K562 (cell line): Measurements from ENCODE around the gene RELL2. TPM values are rescaled to one million over a fixed set of nuclear protein-coding genes. Genes with fewer than 3 reads are reported as not detected.
A peak's percentile ranks its signal among the peaks of the same experiment; 100 is the strongest.

Source experiments
- ATAC-seq: fragments of 200-7000 bp; cut with Tn5 transposase; 3 replicates; pipeline ENCODE4 v1.9.1; 2020; ENCODE audit warnings: moderate library complexity
- BruUV-seq: library from RNA; stranded (reverse); fragments of 400-500 nt; replicated peaks from 2 replicates; lab custom pipeline; 2021; lab: Mats Ljungman, UMichigan
- CTCF ChIA-PET: fragments of 300-600 bp; formaldehyde crosslinking; extraction: SDS; loops from one replicate; lab custom pipeline; 2021; ENCODE audit warnings: low intra/inter-chr PET ratio; lab: Yijun Ruan, JAX
- POLR2A ChIA-PET: fragments of 300-600, 350-650 bp; sonication (Branson Sonifier 250); formaldehyde crosslinking; extraction: SDS; loops from one replicate; lab custom pipeline; 2021; ENCODE audit warnings: antibody characterized with exemption, inconsistent platforms; lab: Yijun Ruan, JAX
- DNase-seq, 4 experiments: peaks; one replicate each; pipeline versions ENCODE4 v3.0.0 to v3.0.0-alpha.2; 2011 to 2018; ENCODE audit warnings: low spot score in 3 of 4, mixed read lengths in 3 of 4; ENCODE audit errors: extremely low read depth in 1 of 4
- FAIRE-seq: peaks from 2 replicates; lab custom pipeline; 2011; peaks lifted over from hg19 to GRCh38; lab: Jason Lieb, UNC
- H2AFZ ChIP-seq: 2 replicates; pipeline ENCODE4 v1.6.0; 2011; ENCODE audit warnings: low read depth, low read length, control low read depth, inconsistent platforms
- H3K27ac ChIP-seq: fragments of 200-600 bp; 3 replicates; pipeline ENCODE4 v1.8.0; 2011; ENCODE audit warnings: low read depth, mild to moderate bottlenecking, control low read depth, inconsistent platforms, low read length, moderate library complexity, mixed read lengths; ENCODE audit errors: extremely low read depth
- H3K27me3 ChIP-seq, 2 experiments: fragments of 300-600 bp in 1 of 2; 2 replicates in 1 of 2; 3 replicates in 1 of 2; pipeline versions ENCODE4 v1.6.0 to v1.8.0; 2011; ENCODE audit warnings: inconsistent platforms in 2 of 2, low read length in 2 of 2, mild to moderate bottlenecking in 1 of 2, mixed read lengths in 1 of 2, moderate library complexity in 1 of 2; ENCODE audit not compliant: control insufficient read depth in 2 of 2, insufficient read depth in 2 of 2
- H3K36me3 ChIP-seq: fragments of 300-600 bp; 3 replicates; pipeline ENCODE4 v1.8.0; 2011; ENCODE audit warnings: mild to moderate bottlenecking, low read length, inconsistent platforms; ENCODE audit not compliant: control insufficient read depth, insufficient read depth
- H3K4me1 ChIP-seq, 2 experiments: fragments of 200-600 bp in 1 of 2; replicated peaks in 1 of 2; 2 replicates in 1 of 2; 3 replicates in 1 of 2; pipeline versions ENCODE4 v1.5.1 to v1.8.0; 2011; ENCODE audit warnings: inconsistent platforms in 2 of 2, low read length in 2 of 2, mild to moderate bottlenecking in 1 of 2, mixed read lengths in 1 of 2, moderate library complexity in 1 of 2; ENCODE audit not compliant: control insufficient read depth in 2 of 2, insufficient read depth in 2 of 2
- H3K4me2 ChIP-seq: 2 replicates; pipeline ENCODE4 v1.6.1; 2011; ENCODE audit warnings: low read length, control low read depth, inconsistent platforms, mixed read lengths; ENCODE audit not compliant: insufficient read depth
- H3K4me3 ChIP-seq: fragments of 200-600 bp; sonication (generic), shearing (Covaris generic); 2 replicates; pipeline ENCODE4 v1.5.1; 2016; ENCODE audit warnings: control low read depth, inconsistent platforms
- H3K79me2 ChIP-seq: fragments of 200-600 bp; 3 replicates; pipeline ENCODE4 v1.8.0; 2011; ENCODE audit warnings: low read length, inconsistent platforms; ENCODE audit not compliant: control insufficient read depth, insufficient read depth
- H3K9ac ChIP-seq, 2 experiments: 2 replicates each; pipeline versions ENCODE4 v1.6.0 to v1.6.1; 2011; ENCODE audit warnings: low read depth in 2 of 2, low read length in 2 of 2, control low read depth in 1 of 2, inconsistent platforms in 1 of 2, mild to moderate bottlenecking in 1 of 2, mixed read lengths in 1 of 2; ENCODE audit not compliant: insufficient read depth in 1 of 2
- H3K9me1 ChIP-seq: one replicate; pipeline ENCODE4 v1.6.0; 2011; ENCODE audit warnings: inconsistent platforms, mild to moderate bottlenecking, low read length, moderate library complexity; ENCODE audit not compliant: control insufficient read depth, insufficient read depth
- H3K9me3 ChIP-seq: replicated peaks from 2 replicates; pipeline ENCODE4 v1.5.1; 2011; ENCODE audit warnings: low read depth, low read length, inconsistent platforms; ENCODE audit not compliant: control insufficient read depth, insufficient read depth
- H4K20me1 ChIP-seq: replicated peaks from 2 replicates; pipeline ENCODE4 v1.6.1; 2011; ENCODE audit warnings: low read length, inconsistent platforms, mixed read lengths; ENCODE audit not compliant: control insufficient read depth, insufficient read depth
- CXXC5 ChIP-seq: fragments of 250-450 bp; sonication (Bioruptor Pico); IDR thresholded peaks from 2 replicates; pipeline ENCODE4 v1.8.0; 2022; ENCODE audit warnings: inconsistent platforms, mild to moderate bottlenecking, moderate library complexity
- EZH2 ChIP-seq: IDR thresholded peaks from 2 replicates; pipeline ENCODE4 v1.6.1; 2012; ENCODE audit warnings: low read depth, mild to moderate bottlenecking, inconsistent platforms, low read length, borderline replicate concordance
- GABPA ChIP-seq: fragments of 200-800 bp; sonication (Bioruptor generic); conservative IDR thresholded peaks from 2 replicates; pipeline ENCODE4 v1.6.1; 2016; ENCODE audit warnings: low read depth, missing genetic modification characterization, missing compliant biosample characterization
- TRIM25 ChIP-seq: fragments of 450-650 bp; IDR thresholded peaks from 2 replicates; pipeline ENCODE4 v1.7.0; 2016; ENCODE audit warnings: borderline replicate concordance
- ZNF263 ChIP-seq: sonication (generic); formaldehyde crosslinking; IDR thresholded peaks from 2 replicates; pipeline ENCODE4 v1.8.0; 2022; ENCODE audit warnings: mild to moderate bottlenecking, missing genetic modification reagents, borderline replicate concordance
- WGBS: fragments of 100-300 bp; shearing (Covaris generic); methylation state at CpG from one replicate; pipeline ENCODE4 v1.1.6; 2016; ENCODE audit warnings: low coverage, mixed read lengths; ENCODE audit not compliant: insufficient coverage; ENCODE audit errors: missing lambda C conversion rate; 5-methylcytosine and 5-hydroxymethylcytosine counted together
- in situ Hi-C: fragments of 300-500 bp; cut with MboI; formaldehyde crosslinking; loops from 4 replicates; pipeline ENCODE4 v1.15.0; 2018; ENCODE audit warnings: inconsistent platforms, mixed read lengths
- intact Hi-C: fragments of 100-400 bp; cut with micrococcal nuclease; formaldehyde crosslinking; loops from 2 replicates; pipeline ENCODE4 v1.14.2; 2022
- polyA plus RNA-seq, 8 experiments: library from polyadenylated mRNA; depleted of rRNA in 4 of 8; stranded (reverse) in 5 of 8; unstranded in 3 of 8; fragments of >200 nt; fragmentation: Nextera tagmentation in 2 of 8; fragmentation: Illumina TruSeq in 1 of 8; extraction: Ambion mirVana in 2 of 8; extraction: Trizol in 1 of 8; gene quantifications; 2 replicates each; pipeline versions ENCODE4 v1.2.1 to v1.2.3, GENCODE V29; 2011 to 2014; ENCODE audit warnings: inconsistent platforms in 1 of 8, missing spikeins in 1 of 8
- total RNA-seq, 7 experiments: library from RNA; depleted of rRNA in 6 of 7; stranded (reverse); fragments of >200 nt in 6 of 7; fragmentation: Illumina TruSeq in 2 of 7; extraction: Trizol in 2 of 7; gene quantifications; 2 replicates each; pipeline versions ENCODE4 v1.2.1 to v1.2.3, GENCODE V29; 2011 to 2021; ENCODE audit warnings: low replicate concordance in 1 of 7

Gene RELL2
- total and polyA plus RNA-seq, 9 of the 15 experiments (the other 6 are each of a cell fraction or from before 2014, with no cell fraction given): 0.06 to 36.0 (median 14.3) TPM

DNA sequence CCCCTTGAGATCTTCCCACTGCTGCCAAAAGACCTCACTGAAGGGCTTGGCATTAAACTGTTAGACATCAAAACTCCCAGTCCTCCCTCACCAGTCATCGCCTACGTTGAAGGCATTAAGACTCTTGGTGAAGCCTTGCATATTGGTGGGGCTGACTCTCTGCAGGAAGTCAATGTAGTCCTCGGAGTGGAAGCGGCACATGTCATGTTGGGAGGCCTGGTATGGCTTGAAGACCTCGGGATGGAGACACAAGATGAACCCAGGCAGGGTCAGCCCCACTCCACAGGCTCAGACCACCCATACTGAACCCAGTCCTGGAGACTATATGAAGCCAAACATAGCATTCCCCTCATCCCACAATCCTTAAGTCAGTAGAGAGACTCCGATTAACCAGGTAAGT, 2.1 kb upstream of the RELL2 start:
- in situ Hi-C loops: loop anchor here (5.0 kb wide), 1 partner anchor 42 kb away; no protein-coding TSS in a partner anchor
- Histone ChIP-seq H3K36me3 (peaks cover 66% of the 10 kb centered on the region), H3K9me3 (no peaks in the 10 kb centered on the region), H3K9me1 (peaks cover 5% of the 10 kb centered on the region)
- POLR2A ChIA-PET: interaction anchor here (0.6 to 1.9 kb wide), 5 partner anchors 9 to 204 kb away, joined by 3 to 9 read pairs (median 7); partner anchors contain the start of gene DIAPH1
- TF ChIP-seq EZH2: peak; percentile 83; the same call in 1 of the 2 replicates
- no peak for TF ChIP-seq TRIM25
- TF ChIP-seq GABPA (tag): no peak
- TF ChIP-seq ZNF263 (CRISPR knock-in tag): peak; percentile 29; the same call in 1 of the 2 replicates
- TF ChIP-seq CXXC5: no peak
- TF ChIP-seq, all 486 proteins: peak for 2
- Histone ChIP-seq H2AFZ (no peak overlapping the region), H3K4me1 (peaks cover 38 to 42% of the 10 kb centered on the region in 2 experiments), H4K20me1 (peaks cover 8% of the 10 kb centered on the region; the same call in 1 of the 2 replicates), H3K79me2 (peaks cover 87% of the 10 kb centered on the region), H3K4me3 (peak overlapping the region; percentile 91; the same call in 1 of the 2 replicates), H3K4me2 (peak overlapping the region; percentile 100), H3K27ac (peak overlapping the region; percentile 56), H3K27me3 (no peaks in the 10 kb centered on the region), H3K9ac (peak overlapping the region; percentile 49 to 88; a peak in 2 of 4 replicates)
- FAIRE-seq (no peak), ATAC-seq (no peak), DNase-seq (no peak)
- WGBS: 71% methylated on average over 6 of the region's 6 CpGs
- intact Hi-C loops: loop anchor here (2.0 to 5.0 kb wide), 2 partner anchors 16 to 42 kb away; partner anchors contain the start of gene DIAPH1
- CTCF ChIA-PET: no interaction called here
- BruUV-seq: no TSS peak
